Astrocyte (in vitro differentiated cells and primary cell): ENCODE results near the gene LCAT. TPM values are rescaled to one million over a fixed set of nuclear protein-coding genes. Genes with fewer than 3 reads are reported as not detected.

ENCODE experiments used
- DNase-seq: peaks from one replicate; pipeline ENCODE4 v3.0.0-alpha.2; 2010; ENCODE audit warnings: low read depth
- FAIRE-seq: peaks from 2 replicates; lab custom pipeline; 2011; peaks lifted over from hg19 to GRCh38; lab: Jason Lieb, UNC
- H2AFZ ChIP-seq: 2 replicates; pipeline ENCODE4 v1.6.0; 2012; ENCODE audit warnings: low read depth, low read length, inconsistent platforms
- H3K27ac ChIP-seq: 2 replicates; pipeline ENCODE4 v1.5.1; 2011; ENCODE audit warnings: low read depth, low read length, inconsistent platforms
- H3K27me3 ChIP-seq: 2 replicates; pipeline ENCODE4 v1.6.0; 2011; ENCODE audit warnings: low read length, inconsistent platforms; ENCODE audit not compliant: insufficient read depth
- H3K36me3 ChIP-seq: 2 replicates; pipeline ENCODE4 v1.5.1; 2011; ENCODE audit warnings: low read length, inconsistent platforms; ENCODE audit not compliant: insufficient read depth
- H3K4me1 ChIP-seq: 2 replicates; pipeline ENCODE4 v1.5.1; 2011; ENCODE audit warnings: low read length, inconsistent platforms; ENCODE audit not compliant: insufficient read depth
- H3K4me2 ChIP-seq: 2 replicates; pipeline ENCODE4 v1.6.0; 2012; ENCODE audit warnings: low read length, inconsistent platforms
- H3K4me3 ChIP-seq: 2 replicates; pipeline ENCODE4 v1.5.1; 2011; ENCODE audit warnings: low read depth, mild to moderate bottlenecking, low read length, inconsistent platforms; ENCODE audit not compliant: insufficient read depth
- H3K79me2 ChIP-seq: 2 replicates; pipeline ENCODE4 v1.6.0; 2012; ENCODE audit warnings: mild to moderate bottlenecking, low read length, inconsistent platforms; ENCODE audit not compliant: insufficient read depth
- H3K9ac ChIP-seq: 2 replicates; pipeline ENCODE4 v1.6.0; 2012; ENCODE audit warnings: mild to moderate bottlenecking, low read length, inconsistent platforms
- H3K9me3 ChIP-seq: 2 replicates; pipeline ENCODE4 v1.5.1; 2012; ENCODE audit warnings: low read depth, mild to moderate bottlenecking, low read length, inconsistent platforms; ENCODE audit not compliant: insufficient read depth
- H4K20me1 ChIP-seq: 2 replicates; pipeline ENCODE4 v1.6.0; 2012; ENCODE audit warnings: low read length, inconsistent platforms; ENCODE audit not compliant: insufficient read depth
- H3K27ac Mint-ChIP-seq: one replicate; pipeline ENCODE4 v1.8.0; 2021; ENCODE audit warnings: mild to moderate bottlenecking, mixed read lengths; ENCODE audit not compliant: unreplicated experiment
- H3K27me3 Mint-ChIP-seq: one replicate; pipeline ENCODE4 v1.8.0; 2021; ENCODE audit warnings: low read depth, mixed read lengths; ENCODE audit not compliant: unreplicated experiment
- H3K36me3 Mint-ChIP-seq: one replicate; pipeline ENCODE4 v1.8.0; 2021; ENCODE audit warnings: low read depth, mixed read lengths; ENCODE audit not compliant: unreplicated experiment
- H3K4me1 Mint-ChIP-seq: one replicate; pipeline ENCODE4 v1.8.0; 2021; ENCODE audit warnings: low read depth, mixed read lengths; ENCODE audit not compliant: unreplicated experiment
- H3K4me3 Mint-ChIP-seq: one replicate; pipeline ENCODE4 v1.8.0; 2021; ENCODE audit warnings: mild to moderate bottlenecking, moderate library complexity, mixed read lengths; ENCODE audit not compliant: unreplicated experiment
- H3K9me3 Mint-ChIP-seq: one replicate; pipeline ENCODE4 v1.8.0; 2021; ENCODE audit warnings: mild to moderate bottlenecking, mixed read lengths; ENCODE audit not compliant: unreplicated experiment
- CTCF ChIP-seq: IDR thresholded peaks from 2 replicates; pipeline ENCODE4 v1.5.1; 2011; ENCODE audit warnings: low read depth, mild to moderate bottlenecking, inconsistent platforms, low read length, moderate library complexity; ENCODE audit not compliant: insufficient read depth
- EZH2 ChIP-seq: IDR thresholded peaks from 2 replicates; pipeline ENCODE4 v1.6.1; 2012; ENCODE audit warnings: mild to moderate bottlenecking, low read length, inconsistent platforms; ENCODE audit not compliant: insufficient read depth
- total RNA-seq: library from RNA; stranded (reverse); gene quantifications from 2 replicates; pipeline ENCODE4 v1.2.1, GENCODE V29; 2021

Gene LCAT
- total RNA-seq, 1 donor from 2014 or later: 37.9 TPM

GRCh38 chr16:67953641-67954375, 9.9 kb upstream of the LCAT start:
- Histone ChIP-seq H3K4me1 (no peaks in the 10 kb centered on the region), H2AFZ (no peak overlapping the region), H3K27ac (no peak overlapping the region), H3K79me2 (peaks cover 17% of the 10 kb centered on the region), H3K9me3 (no peaks in the 10 kb centered on the region), H3K27me3 (no peaks in the 10 kb centered on the region), H3K9ac (no peak overlapping the region), H3K4me2 (no peak overlapping the region), H3K4me3 (no peak overlapping the region), H4K20me1 (peaks cover 77% of the 10 kb centered on the region), H3K36me3 (peaks cover 43% of the 10 kb centered on the region)
- no peak for DNase-seq
- no peak for TF ChIP-seq EZH2
- no peak for TF ChIP-seq CTCF
- H3K4me3 Mint-ChIP-seq: no peak overlapping the region
- H3K4me1 Mint-ChIP-seq: no peaks in the 10 kb centered on the region
- no peak overlapping the region for H3K27ac Mint-ChIP-seq
- H3K36me3 Mint-ChIP-seq: peaks cover 22% of the 10 kb centered on the region
- no peaks in the 10 kb centered on the region for H3K27me3 Mint-ChIP-seq
- H3K9me3 Mint-ChIP-seq: no peaks in the 10 kb centered on the region
- no peak for FAIRE-seq

- Histone ChIP-seq H3K27ac (no peak overlapping the region), H4K20me1 (peaks cover 82% of the 10 kb centered on the region), H3K27me3 (no peaks in the 10 kb centered on the region), H3K4me1 (no peaks in the 10 kb centered on the region), H3K9me3 (no peaks in the 10 kb centered on the region), H3K9ac (no peak overlapping the region), H3K79me2 (peaks cover 7% of the 10 kb centered on the region), H3K36me3 (peaks cover 37% of the 10 kb centered on the region), H3K4me3 (no peak overlapping the region), H2AFZ (no peak overlapping the region), H3K4me2 (no peak overlapping the region)
- Mint-ChIP-seq H3K4me3 (no peak overlapping the region), H3K27me3 (no peaks in the 10 kb centered on the region), H3K27ac (no peak overlapping the region), H3K4me1 (no peaks in the 10 kb centered on the region), H3K9me3 (no peaks in the 10 kb centered on the region), H3K36me3 (peaks cover 15% of the 10 kb centered on the region)
- TF ChIP-seq EZH2: no peak
- TF ChIP-seq CTCF: no peak
- no peak for FAIRE-seq
- no peak for DNase-seq
These were observed 7.6 kb upstream of the LCAT start for GRCh38 chr16:67951485-67951884.

- no peak for DNase-seq
- TF ChIP-seq CTCF (no peak), EZH2 (no peak)
- Histone ChIP-seq H3K27ac (no peak overlapping the region), H3K27me3 (no peaks in the 10 kb centered on the region), H3K36me3 (peaks cover 44% of the 10 kb centered on the region), H3K79me2 (peaks cover 7% of the 10 kb centered on the region), H2AFZ (no peak overlapping the region), H3K9ac (no peak overlapping the region), H3K4me2 (no peak overlapping the region), H3K4me1 (peaks cover 7% of the 10 kb centered on the region), H4K20me1 (peaks cover 87% of the 10 kb centered on the region), H3K4me3 (no peak overlapping the region), H3K9me3 (no peaks in the 10 kb centered on the region)
- no peak for FAIRE-seq
- peaks cover 21% of the 10 kb centered on the region for H3K36me3 Mint-ChIP-seq
- H3K4me1 Mint-ChIP-seq: no peaks in the 10 kb centered on the region
- no peaks in the 10 kb centered on the region for H3K9me3 Mint-ChIP-seq
- no peak overlapping the region for H3K27ac Mint-ChIP-seq
- H3K4me3 Mint-ChIP-seq: no peak overlapping the region
- no peaks in the 10 kb centered on the region for H3K27me3 Mint-ChIP-seq
These were observed 6.5 kb upstream of the LCAT start for GRCh38 chr16:67950335-67950843.
